Measurements from ENCODE around the gene CHCHD6.

DNA sequence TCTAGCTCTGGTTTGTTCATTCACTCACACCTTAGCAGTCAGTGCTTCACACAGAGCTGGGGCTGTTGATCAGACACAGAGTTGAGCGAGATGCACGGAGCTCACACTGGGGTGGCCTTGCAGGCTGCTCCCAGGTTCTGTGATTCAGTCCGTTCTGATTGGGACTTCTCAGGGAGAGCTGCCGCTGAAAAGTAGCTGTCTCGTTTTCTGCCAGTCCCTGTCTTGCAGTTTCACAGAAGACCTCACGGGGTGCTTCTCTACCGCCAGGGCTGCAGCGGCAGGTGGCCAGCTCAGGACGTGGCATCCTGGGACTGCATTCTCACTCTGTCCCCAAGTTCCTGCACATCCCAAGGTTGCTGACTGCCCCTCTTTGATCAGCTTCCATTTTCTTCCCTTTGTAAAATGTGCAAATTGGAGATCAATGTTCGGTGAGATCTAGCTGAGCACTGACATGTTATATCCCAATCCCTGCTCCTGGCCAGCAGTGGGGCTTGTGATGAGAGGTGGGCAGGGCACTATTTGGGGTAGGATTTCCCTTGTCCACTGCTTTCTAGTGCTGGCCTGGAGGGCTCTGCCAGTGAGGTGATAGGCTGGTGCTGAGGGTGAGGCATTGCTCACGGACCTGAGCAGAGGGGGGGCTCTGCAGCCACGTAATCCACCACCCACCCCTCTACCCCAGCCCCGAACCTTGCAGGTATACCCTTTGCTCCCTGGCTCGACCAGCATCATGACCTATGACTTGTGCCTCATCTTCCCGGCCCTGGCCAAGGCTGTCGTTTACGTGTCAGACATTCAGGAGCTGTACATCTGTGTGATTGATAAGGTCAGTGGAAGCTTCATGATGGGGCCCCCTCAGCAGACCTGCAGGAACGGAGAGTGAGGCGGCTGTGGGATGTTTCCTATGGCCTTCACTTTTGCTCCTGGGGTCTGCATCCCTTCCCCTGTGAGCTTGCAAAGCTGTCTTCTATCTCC is 43.8 kb upstream of the CHCHD6 start:
- TF ChIP-seq, protein P1, sequence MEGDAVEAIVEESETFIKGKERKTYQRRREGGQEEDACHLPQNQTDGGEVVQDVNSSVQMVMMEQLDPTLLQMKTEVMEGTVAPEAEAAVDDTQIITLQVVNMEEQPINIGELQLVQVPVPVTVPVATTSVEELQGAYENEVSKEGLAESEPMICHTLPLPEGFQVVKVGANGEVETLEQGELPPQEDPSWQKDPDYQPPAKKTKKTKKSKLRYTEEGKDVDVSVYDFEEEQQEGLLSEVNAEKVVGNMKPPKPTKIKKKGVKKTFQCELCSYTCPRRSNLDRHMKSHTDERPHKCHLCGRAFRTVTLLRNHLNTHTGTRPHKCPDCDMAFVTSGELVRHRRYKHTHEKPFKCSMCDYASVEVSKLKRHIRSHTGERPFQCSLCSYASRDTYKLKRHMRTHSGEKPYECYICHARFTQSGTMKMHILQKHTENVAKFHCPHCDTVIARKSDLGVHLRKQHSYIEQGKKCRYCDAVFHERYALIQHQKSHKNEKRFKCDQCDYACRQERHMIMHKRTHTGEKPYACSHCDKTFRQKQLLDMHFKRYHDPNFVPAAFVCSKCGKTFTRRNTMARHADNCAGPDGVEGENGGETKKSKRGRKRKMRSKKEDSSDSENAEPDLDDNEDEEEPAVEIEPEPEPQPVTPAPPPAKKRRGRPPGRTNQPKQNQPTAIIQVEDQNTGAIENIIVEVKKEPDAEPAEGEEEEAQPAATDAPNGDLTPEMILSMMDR (IDR thresholded peaks at IDR 0.05; ENCODE audit: insufficient read depth, low read length, poor library complexity, severe bottlenecking), result no peak
- TF ChIP-seq EZH2phosphoT487 (conservative IDR thresholded peaks at IDR 0.05; ENCODE audit: low read length), result no peak
